ENCODE results near the gene EFCAB9. TPM values are rescaled to one million over a fixed set of nuclear protein-coding genes. Genes with fewer than 3 reads are reported as not detected.

EFCAB9 gene
- total RNA-seq, 1 experiment from 2014 or later: not detected

DNA sequence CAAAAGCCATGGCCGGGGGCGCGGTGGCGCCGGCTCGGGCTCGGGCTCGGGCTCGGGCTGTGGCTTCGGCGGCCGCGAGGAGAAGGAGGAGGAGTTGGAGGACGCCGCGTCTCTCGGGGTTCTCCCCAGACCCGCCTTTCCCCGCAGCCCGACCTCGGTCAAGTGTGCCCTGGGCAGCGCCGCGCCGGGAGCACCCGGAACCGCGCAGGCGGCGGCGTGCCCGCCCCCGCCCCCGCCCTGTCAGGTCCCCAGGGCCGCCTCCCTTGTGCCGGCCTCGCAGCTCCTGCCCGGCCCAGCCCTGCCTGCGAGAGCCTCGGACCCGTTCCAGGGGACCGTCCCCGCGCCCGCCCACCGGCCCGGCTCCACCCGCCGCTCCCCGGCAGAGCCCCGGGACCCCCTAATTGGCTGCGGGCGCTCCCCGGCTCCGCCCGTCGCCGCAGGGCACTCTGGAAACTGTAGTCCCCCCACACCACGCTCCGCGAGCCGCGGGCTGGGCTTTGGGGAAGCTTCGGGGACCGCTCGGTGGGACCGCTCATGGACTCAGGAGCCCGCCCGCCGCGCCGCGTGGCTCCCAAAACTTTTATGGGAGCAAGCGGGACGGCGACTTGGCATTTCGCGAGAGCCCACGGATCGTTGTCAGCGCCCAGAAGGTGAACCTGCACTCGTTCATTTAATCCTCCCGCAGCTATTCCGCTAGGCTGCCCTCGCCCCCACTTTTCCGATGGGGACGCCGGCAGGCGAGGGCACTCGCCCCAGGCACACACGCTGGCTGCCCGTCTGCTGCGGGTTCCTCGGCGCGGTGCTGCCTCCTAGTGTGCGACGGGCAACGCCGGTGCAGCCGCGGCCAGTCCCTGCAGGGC is 5.7 kb upstream of the EFCAB9 start, which contains the start of gene STK10 (continued):
- TF ChIP-seq ZNF423 (CRISPR knock-in tag; IDR thresholded peaks at IDR 0.05): peak; percentile 80; the same call in 1 of the 2 replicates
- no peak for TF ChIP-seq ZBTB21 (CRISPR knock-in tag; IDR thresholded peaks at IDR 0.05; ENCODE audit: borderline replicate concordance)
- TF ChIP-seq GRHL2 (CRISPR knock-in tag; IDR thresholded peaks at IDR 0.05; ENCODE audit: insufficient replicate concordance, severe bottlenecking): no peak
- TF ChIP-seq NR2C2 (CRISPR knock-in tag; IDR thresholded peaks at IDR 0.05): no peak
- TF ChIP-seq FOXK1 (CRISPR knock-in tag; IDR thresholded peaks at IDR 0.05): 0 out of 2 replicates have a peak, but pooled peaks have one; percentile 24
- 0 out of 2 replicates have a peak, but pooled peaks have one; percentile 87 for TF ChIP-seq KAT7 (CRISPR knock-in tag; IDR thresholded peaks at IDR 0.05; ENCODE audit: borderline replicate concordance)
- TF ChIP-seq TEAD1 (CRISPR knock-in tag; IDR thresholded peaks at IDR 0.05): 0 out of 2 replicates have a peak, but pooled peaks have one; percentile 8

- peak; percentile 1; the same call in 1 of the 2 replicates for ATAC-seq
- TF ChIP-seq ZNF219 (CRISPR knock-in tag; IDR thresholded peaks at IDR 0.05; ENCODE audit: borderline replicate concordance) (no peak), FOXP1 (CRISPR knock-in tag; IDR thresholded peaks at IDR 0.05; ENCODE audit: borderline replicate concordance) (no peak), NFE2L1 (CRISPR knock-in tag; IDR thresholded peaks at IDR 0.05) (no peak), ZNF263 (CRISPR knock-in tag; IDR thresholded peaks at IDR 0.05; ENCODE audit: low read depth) (no peak), ZNF232 (CRISPR knock-in tag; IDR thresholded peaks at IDR 0.05) (no peak), IRF1 (CRISPR knock-in tag; IDR thresholded peaks at IDR 0.05) (no peak), OVOL2 (CRISPR knock-in tag; IDR thresholded peaks at IDR 0.05; ENCODE audit: borderline replicate concordance) (no peak), CTCF (IDR thresholded peaks at IDR 0.05) (no peak; the same call in 1 of the 2 replicates), FOXJ3 (CRISPR knock-in tag; IDR thresholded peaks at IDR 0.05; ENCODE audit: borderline replicate concordance) (no peak), IRF2 (CRISPR knock-in tag; IDR thresholded peaks at IDR 0.05; ENCODE audit: borderline replicate concordance, low read depth) (no peak), NR2C2 (CRISPR knock-in tag; IDR thresholded peaks at IDR 0.05) (no peak), SMAD3 (CRISPR knock-in tag; IDR thresholded peaks at IDR 0.05; ENCODE audit: borderline replicate concordance) (no peak), ZNF671 (CRISPR knock-in tag; IDR thresholded peaks at IDR 0.05) (no peak), NFATC4 (CRISPR knock-in tag; IDR thresholded peaks at IDR 0.05) (no peak), MYBL2 (CRISPR knock-in tag; IDR thresholded peaks at IDR 0.05) (no peak)
- TF ChIP-seq, protein P1, sequence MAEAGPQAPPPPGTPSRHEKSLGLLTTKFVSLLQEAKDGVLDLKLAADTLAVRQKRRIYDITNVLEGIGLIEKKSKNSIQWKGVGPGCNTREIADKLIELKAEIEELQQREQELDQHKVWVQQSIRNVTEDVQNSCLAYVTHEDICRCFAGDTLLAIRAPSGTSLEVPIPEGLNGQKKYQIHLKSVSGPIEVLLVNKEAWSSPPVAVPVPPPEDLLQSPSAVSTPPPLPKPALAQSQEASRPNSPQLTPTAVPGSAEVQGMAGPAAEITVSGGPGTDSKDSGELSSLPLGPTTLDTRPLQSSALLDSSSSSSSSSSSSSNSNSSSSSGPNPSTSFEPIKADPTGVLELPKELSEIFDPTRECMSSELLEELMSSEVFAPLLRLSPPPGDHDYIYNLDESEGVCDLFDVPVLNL (CRISPR knock-in tag; IDR thresholded peaks at IDR 0.05; ENCODE audit: borderline replicate concordance, low read depth): no peak
- TF ChIP-seq, protein P2, sequence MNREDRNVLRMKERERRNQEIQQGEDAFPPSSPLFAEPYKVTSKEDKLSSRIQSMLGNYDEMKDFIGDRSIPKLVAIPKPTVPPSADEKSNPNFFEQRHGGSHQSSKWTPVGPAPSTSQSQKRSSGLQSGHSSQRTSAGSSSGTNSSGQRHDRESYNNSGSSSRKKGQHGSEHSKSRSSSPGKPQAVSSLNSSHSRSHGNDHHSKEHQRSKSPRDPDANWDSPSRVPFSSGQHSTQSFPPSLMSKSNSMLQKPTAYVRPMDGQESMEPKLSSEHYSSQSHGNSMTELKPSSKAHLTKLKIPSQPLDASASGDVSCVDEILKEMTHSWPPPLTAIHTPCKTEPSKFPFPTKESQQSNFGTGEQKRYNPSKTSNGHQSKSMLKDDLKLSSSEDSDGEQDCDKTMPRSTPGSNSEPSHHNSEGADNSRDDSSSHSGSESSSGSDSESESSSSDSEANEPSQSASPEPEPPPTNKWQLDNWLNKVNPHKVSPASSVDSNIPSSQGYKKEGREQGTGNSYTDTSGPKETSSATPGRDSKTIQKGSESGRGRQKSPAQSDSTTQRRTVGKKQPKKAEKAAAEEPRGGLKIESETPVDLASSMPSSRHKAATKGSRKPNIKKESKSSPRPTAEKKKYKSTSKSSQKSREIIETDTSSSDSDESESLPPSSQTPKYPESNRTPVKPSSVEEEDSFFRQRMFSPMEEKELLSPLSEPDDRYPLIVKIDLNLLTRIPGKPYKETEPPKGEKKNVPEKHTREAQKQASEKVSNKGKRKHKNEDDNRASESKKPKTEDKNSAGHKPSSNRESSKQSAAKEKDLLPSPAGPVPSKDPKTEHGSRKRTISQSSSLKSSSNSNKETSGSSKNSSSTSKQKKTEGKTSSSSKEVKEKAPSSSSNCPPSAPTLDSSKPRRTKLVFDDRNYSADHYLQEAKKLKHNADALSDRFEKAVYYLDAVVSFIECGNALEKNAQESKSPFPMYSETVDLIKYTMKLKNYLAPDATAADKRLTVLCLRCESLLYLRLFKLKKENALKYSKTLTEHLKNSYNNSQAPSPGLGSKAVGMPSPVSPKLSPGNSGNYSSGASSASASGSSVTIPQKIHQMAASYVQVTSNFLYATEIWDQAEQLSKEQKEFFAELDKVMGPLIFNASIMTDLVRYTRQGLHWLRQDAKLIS (CRISPR knock-in tag; IDR thresholded peaks at IDR 0.05; ENCODE audit: borderline replicate concordance): no peak
- ChIA-PET POLR2A (interaction anchor here (0.5 to 3.6 kb wide), 4 partner anchors 15 to 130 kb away, joined by 3 to 12 read pairs (median 5); no protein-coding TSS in a partner anchor), CTCF (interaction anchor here (0.6 to 5.3 kb wide), 30 partner anchors 10 to 597 kb away, joined by 3 to 49 read pairs (median 5); partner anchors contain the start of genes FBXW11 and UBTD2)
- Mint-ChIP-seq H3K27ac (peak overlapping the region; percentile 86), H3K9me3 (no peaks in the 10 kb centered on the region), H3K27me3 (ENCODE audit: low read depth) (peaks cover 14% of the 10 kb centered on the region), H3K36me3 (no peaks in the 10 kb centered on the region), H3K4me1 (peaks cover 28% of the 10 kb centered on the region), H3K4me3 (peak overlapping the region; percentile 78)
- DNase-seq (ENCODE audit: low spot score): peak; percentile 55
Observed at GRCh38 chr5:172188893-172189692, 4.9 kb upstream of the EFCAB9 start.

Measured in WTC11 (cell line).